ENCODE results near the gene ACTL7A. TPM values are rescaled to one million over a fixed set of nuclear protein-coding genes. Genes with fewer than 3 reads are reported as not detected.

The ACTL7A gene
- not detected for total RNA-seq

- WGBS, result 98% methylated on average over 3 of the region's 3 CpGs
- H3K27me3 ChIP-seq, result no peaks in the 10 kb centered on the region
- DNase-seq (ENCODE audit: low spot score in 2 of 2), result no peak
- peaks cover 9% of the 10 kb centered on the region for H3K4me1 ChIP-seq
- no peaks in the 10 kb centered on the region for H3K36me3 ChIP-seq
- H3K9me3 ChIP-seq, result no peaks in the 10 kb centered on the region
- TF ChIP-seq POLR2AphosphoS5 (IDR thresholded peaks at IDR 0.05) (no peak), POLR2A (IDR thresholded peaks at IDR 0.05) (no peak), CTCF (IDR thresholded peaks at IDR 0.05) (no peak), EP300 (IDR thresholded peaks at IDR 0.05) (no peak)
- no peak within 1 kb of the TSS for H3K27ac ChIP-seq
- no peak within 1 kb of the TSS for H3K4me3 ChIP-seq
Observed at GRCh38 chr9:108861997-108862396, at the start of gene ACTL7A. Gene ACTL7A (plus strand): TSS chr9:108862266. CDS start chr9:108862323, 57 bp downstream.

GRCh38 chr9:108812396-108813025 lies 49.6 kb upstream of the ACTL7A start:
- Histone ChIP-seq H3K27ac (no peak overlapping the region), H3K4me3 (no peak overlapping the region), H3K36me3 (no peaks in the 10 kb centered on the region), H3K9me3 (no peaks in the 10 kb centered on the region), H3K27me3 (no peaks in the 10 kb centered on the region), H3K4me1 (no peaks in the 10 kb centered on the region)
- DNase-seq (ENCODE audit: low spot score in 2 of 2), result no peak
- TF ChIP-seq POLR2A (IDR thresholded peaks at IDR 0.05) (no peak), POLR2AphosphoS5 (IDR thresholded peaks at IDR 0.05) (no peak), EP300 (IDR thresholded peaks at IDR 0.05) (no peak), CTCF (IDR thresholded peaks at IDR 0.05) (no peak)
- WGBS, result 66% methylated on average over 8 of the region's 8 CpGs

- no peaks in the 10 kb centered on the region for H3K4me1 ChIP-seq
- no peak for DNase-seq (ENCODE audit: low spot score in 2 of 2)
- 84% methylated on average over 2 of the region's 2 CpGs for WGBS
- no peak overlapping the region for H3K4me3 ChIP-seq
- no peaks in the 10 kb centered on the region for H3K36me3 ChIP-seq
- no peak overlapping the region for H3K27ac ChIP-seq
- no peaks in the 10 kb centered on the region for H3K9me3 ChIP-seq
- H3K27me3 ChIP-seq, result no peaks in the 10 kb centered on the region
- TF ChIP-seq CTCF (IDR thresholded peaks at IDR 0.05), result peak in 1 of 2 donors; percentile 25
- TF ChIP-seq EP300 (IDR thresholded peaks at IDR 0.05), result no peak
- no peak for TF ChIP-seq POLR2AphosphoS5 (IDR thresholded peaks at IDR 0.05)
Observed at GRCh38 chr9:108813951-108814601, 48.0 kb upstream of the ACTL7A start.

GRCh38 chr9:108815156-108815555 lies 46.9 kb upstream of the ACTL7A start:
- Histone ChIP-seq H3K36me3 (no peaks in the 10 kb centered on the region), H3K4me3 (no peak overlapping the region), H3K4me1 (no peaks in the 10 kb centered on the region), H3K27me3 (no peaks in the 10 kb centered on the region), H3K27ac (no peak overlapping the region), H3K9me3 (no peaks in the 10 kb centered on the region)
- DNase-seq (ENCODE audit: low spot score in 2 of 2), result no peak
- no peak for TF ChIP-seq POLR2A (IDR thresholded peaks at IDR 0.05)
- TF ChIP-seq EP300 (IDR thresholded peaks at IDR 0.05), result no peak
- no peak for TF ChIP-seq CTCF (IDR thresholded peaks at IDR 0.05)
- 82% methylated on average over 3 of the region's 3 CpGs for WGBS

- no peaks in the 10 kb centered on the region for H3K4me1 ChIP-seq
- DNase-seq (ENCODE audit: low spot score in 2 of 2), result no peak
- no peak overlapping the region for H3K4me3 ChIP-seq
- no peaks in the 10 kb centered on the region for H3K27me3 ChIP-seq
- TF ChIP-seq POLR2A (IDR thresholded peaks at IDR 0.05) (no peak), POLR2AphosphoS5 (IDR thresholded peaks at IDR 0.05) (no peak), EP300 (IDR thresholded peaks at IDR 0.05) (no peak), CTCF (IDR thresholded peaks at IDR 0.05) (no peak)
- H3K36me3 ChIP-seq, result no peaks in the 10 kb centered on the region
- WGBS, result 63% methylated on average over 10 of the region's 10 CpGs
- no peaks in the 10 kb centered on the region for H3K9me3 ChIP-seq
- no peak overlapping the region for H3K27ac ChIP-seq
Observed at GRCh38 chr9:108816037-108816436, 46.0 kb upstream of the ACTL7A start.
